Measurements from ENCODE around the gene THEMIS. TPM values are rescaled to one million over a fixed set of nuclear protein-coding genes. Genes with fewer than 3 reads are reported as not detected.

THEMIS gene
- total RNA-seq, 1 experiment from 2014 or later: not detected

DNA sequence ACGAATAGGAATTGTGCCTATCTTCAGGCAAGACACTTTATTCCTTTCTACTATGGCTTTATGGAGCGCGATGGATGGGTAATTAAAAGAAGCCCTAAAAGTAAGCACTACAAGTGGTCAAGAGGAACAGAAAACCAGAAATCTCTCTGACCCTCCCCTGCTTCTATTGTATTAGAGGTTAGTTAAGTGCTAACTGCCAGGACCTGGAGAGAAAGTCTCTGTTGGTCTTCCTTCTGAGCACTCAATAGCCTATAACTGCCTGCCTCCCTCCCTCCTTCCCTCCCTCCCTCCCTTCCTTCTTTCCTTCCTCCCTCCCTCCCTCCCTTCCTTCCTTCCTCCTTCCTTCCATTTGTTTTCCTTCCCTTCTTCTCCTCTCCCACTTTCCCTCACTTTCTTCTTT is 190.2 kb downstream of the THEMIS start:
- no peaks in the 10 kb centered on the region for H3K36me3 Mint-ChIP-seq
- CTCF ChIA-PET: no interaction called here
- POLR2A ChIA-PET: no interaction called here
- TF ChIP-seq ZNF219 (CRISPR knock-in tag; IDR thresholded peaks at IDR 0.05; ENCODE audit: borderline replicate concordance) (no peak), FOXJ3 (CRISPR knock-in tag; IDR thresholded peaks at IDR 0.05; ENCODE audit: borderline replicate concordance) (no peak), ZNF232 (CRISPR knock-in tag; IDR thresholded peaks at IDR 0.05) (no peak), NR3C1 (CRISPR knock-in tag; conservative IDR thresholded peaks at IDR 0.05; ENCODE audit: low read depth) (no peak), MXD4 (CRISPR knock-in tag; IDR thresholded peaks at IDR 0.05; ENCODE audit: borderline replicate concordance) (no peak), GRHL2 (CRISPR knock-in tag; IDR thresholded peaks at IDR 0.05; ENCODE audit: insufficient replicate concordance, severe bottlenecking) (no peak), NFATC4 (CRISPR knock-in tag; IDR thresholded peaks at IDR 0.05) (no peak)
- TF ChIP-seq, protein P1, sequence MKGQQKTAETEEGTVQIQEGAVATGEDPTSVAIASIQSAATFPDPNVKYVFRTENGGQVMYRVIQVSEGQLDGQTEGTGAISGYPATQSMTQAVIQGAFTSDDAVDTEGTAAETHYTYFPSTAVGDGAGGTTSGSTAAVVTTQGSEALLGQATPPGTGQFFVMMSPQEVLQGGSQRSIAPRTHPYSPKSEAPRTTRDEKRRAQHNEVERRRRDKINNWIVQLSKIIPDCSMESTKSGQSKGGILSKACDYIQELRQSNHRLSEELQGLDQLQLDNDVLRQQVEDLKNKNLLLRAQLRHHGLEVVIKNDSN (CRISPR knock-in tag; IDR thresholded peaks at IDR 0.05): no peak
- TF ChIP-seq, protein P2, sequence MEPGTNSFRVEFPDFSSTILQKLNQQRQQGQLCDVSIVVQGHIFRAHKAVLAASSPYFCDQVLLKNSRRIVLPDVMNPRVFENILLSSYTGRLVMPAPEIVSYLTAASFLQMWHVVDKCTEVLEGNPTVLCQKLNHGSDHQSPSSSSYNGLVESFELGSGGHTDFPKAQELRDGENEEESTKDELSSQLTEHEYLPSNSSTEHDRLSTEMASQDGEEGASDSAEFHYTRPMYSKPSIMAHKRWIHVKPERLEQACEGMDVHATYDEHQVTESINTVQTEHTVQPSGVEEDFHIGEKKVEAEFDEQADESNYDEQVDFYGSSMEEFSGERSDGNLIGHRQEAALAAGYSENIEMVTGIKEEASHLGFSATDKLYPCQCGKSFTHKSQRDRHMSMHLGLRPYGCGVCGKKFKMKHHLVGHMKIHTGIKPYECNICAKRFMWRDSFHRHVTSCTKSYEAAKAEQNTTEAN (CRISPR knock-in tag; IDR thresholded peaks at IDR 0.05): no peak
- TF ChIP-seq, protein P3, sequence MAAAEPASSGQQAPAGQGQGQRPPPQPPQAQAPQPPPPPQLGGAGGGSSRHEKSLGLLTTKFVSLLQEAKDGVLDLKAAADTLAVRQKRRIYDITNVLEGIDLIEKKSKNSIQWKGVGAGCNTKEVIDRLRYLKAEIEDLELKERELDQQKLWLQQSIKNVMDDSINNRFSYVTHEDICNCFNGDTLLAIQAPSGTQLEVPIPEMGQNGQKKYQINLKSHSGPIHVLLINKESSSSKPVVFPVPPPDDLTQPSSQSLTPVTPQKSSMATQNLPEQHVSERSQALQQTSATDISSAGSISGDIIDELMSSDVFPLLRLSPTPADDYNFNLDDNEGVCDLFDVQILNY (CRISPR knock-in tag; IDR thresholded peaks at IDR 0.05): no peak
- TF ChIP-seq, protein P4, sequence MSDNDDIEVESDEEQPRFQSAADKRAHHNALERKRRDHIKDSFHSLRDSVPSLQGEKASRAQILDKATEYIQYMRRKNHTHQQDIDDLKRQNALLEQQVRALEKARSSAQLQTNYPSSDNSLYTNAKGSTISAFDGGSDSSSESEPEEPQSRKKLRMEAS (CRISPR knock-in tag; IDR thresholded peaks at IDR 0.05): no peak
- TF ChIP-seq, protein P5, sequence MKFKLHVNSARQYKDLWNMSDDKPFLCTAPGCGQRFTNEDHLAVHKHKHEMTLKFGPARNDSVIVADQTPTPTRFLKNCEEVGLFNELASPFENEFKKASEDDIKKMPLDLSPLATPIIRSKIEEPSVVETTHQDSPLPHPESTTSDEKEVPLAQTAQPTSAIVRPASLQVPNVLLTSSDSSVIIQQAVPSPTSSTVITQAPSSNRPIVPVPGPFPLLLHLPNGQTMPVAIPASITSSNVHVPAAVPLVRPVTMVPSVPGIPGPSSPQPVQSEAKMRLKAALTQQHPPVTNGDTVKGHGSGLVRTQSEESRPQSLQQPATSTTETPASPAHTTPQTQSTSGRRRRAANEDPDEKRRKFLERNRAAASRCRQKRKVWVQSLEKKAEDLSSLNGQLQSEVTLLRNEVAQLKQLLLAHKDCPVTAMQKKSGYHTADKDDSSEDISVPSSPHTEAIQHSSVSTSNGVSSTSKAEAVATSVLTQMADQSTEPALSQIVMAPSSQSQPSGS (CRISPR knock-in tag; IDR thresholded peaks at IDR 0.05; ENCODE audit: borderline replicate concordance, low read depth): no peak
- H3K27me3 Mint-ChIP-seq (ENCODE audit: low read depth): no peaks in the 10 kb centered on the region
- no peaks in the 10 kb centered on the region for H3K9me3 Mint-ChIP-seq
- H3K27ac Mint-ChIP-seq: no peak overlapping the region
- H3K4me3 Mint-ChIP-seq: no peak overlapping the region
- no peaks in the 10 kb centered on the region for H3K4me1 Mint-ChIP-seq
- ATAC-seq (no peak), DNase-seq (ENCODE audit: low spot score) (no peak)

DNA sequence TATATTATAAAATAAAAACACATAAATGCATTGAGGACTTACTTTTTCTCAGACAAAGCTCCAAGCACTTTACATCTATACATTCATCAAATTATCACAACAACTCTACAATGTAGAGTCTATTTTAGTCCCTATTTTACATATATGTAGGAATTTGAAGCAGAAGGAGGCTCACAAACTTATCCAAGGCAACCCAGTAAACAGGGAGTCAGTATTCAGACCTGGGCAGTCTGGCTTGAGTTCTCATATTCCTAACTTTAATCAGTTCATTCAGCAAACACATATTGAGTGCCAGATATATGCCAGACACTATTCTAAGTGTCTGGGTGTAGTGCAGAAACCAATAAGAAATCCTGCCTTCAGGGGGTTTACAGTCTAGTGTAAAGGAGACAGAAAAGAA is 194.6 kb downstream of the THEMIS start:
- DNase-seq (ENCODE audit: low spot score): no peak
- TF ChIP-seq TP53 (CRISPR knock-in tag; IDR thresholded peaks at IDR 0.05) (no peak), KAT7 (CRISPR knock-in tag; IDR thresholded peaks at IDR 0.05; ENCODE audit: borderline replicate concordance) (no peak), TCF7 (CRISPR knock-in tag; IDR thresholded peaks at IDR 0.05; ENCODE audit: low read depth) (no peak), ZBTB21 (CRISPR knock-in tag; IDR thresholded peaks at IDR 0.05; ENCODE audit: borderline replicate concordance) (no peak), FOXP1 (CRISPR knock-in tag; IDR thresholded peaks at IDR 0.05; ENCODE audit: borderline replicate concordance) (no peak), FOXK1 (CRISPR knock-in tag; IDR thresholded peaks at IDR 0.05) (no peak)
- TF ChIP-seq, protein P5 (CRISPR knock-in tag; IDR thresholded peaks at IDR 0.05; ENCODE audit: borderline replicate concordance, low read depth): no peak
- TF ChIP-seq, protein P6, sequence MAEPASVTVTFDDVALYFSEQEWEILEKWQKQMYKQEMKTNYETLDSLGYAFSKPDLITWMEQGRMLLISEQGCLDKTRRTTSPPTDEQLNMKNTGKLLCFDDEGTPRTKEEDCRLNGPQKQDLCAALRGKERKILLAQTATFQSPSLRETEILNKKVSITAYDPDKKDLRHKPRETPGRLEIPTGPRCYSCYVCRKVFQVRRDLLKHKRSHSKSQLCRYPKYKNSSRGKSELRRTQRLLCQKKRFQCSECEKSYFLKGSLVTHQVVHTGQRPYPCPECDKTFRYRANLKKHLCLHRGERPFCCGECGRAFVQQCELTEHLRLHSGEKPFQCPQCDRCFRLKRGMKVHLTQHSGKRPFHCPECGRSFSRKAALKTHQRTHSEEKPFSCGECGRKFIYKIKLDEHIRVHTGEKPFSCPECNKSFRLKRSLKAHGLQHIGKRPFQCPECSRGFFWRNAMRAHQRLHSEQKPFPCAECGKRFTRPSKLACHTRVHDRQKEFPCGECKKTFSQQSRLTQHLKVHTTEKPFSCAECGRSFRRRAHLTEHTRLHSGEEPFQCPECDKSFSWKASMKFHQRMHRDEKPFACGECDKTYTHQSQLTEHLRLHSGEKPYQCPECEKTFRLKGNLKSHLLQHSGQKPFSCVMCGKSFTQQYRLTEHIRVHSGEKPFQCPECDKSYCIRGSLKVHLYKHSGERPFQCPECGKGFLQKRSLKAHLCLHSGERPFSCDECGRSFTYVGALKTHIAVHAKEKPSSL (CRISPR knock-in tag; conservative IDR thresholded peaks at IDR 0.05): no peak
- ChIA-PET POLR2A (no interaction called here), CTCF (no interaction called here)
- H3K27me3 Mint-ChIP-seq (ENCODE audit: low read depth): no peaks in the 10 kb centered on the region
- 0 out of 2 replicates have a peak, but pooled peaks cover 4% of the 10 kb centered on the region for H3K36me3 Mint-ChIP-seq
- no peaks in the 10 kb centered on the region for H3K4me1 Mint-ChIP-seq
- no peak overlapping the region for H3K4me3 Mint-ChIP-seq
- ATAC-seq: no peak
- peaks cover 7% of the 10 kb centered on the region; the same call in 1 of the 2 replicates for H3K9me3 Mint-ChIP-seq
- H3K27ac Mint-ChIP-seq: no peak overlapping the region
